Measurements from ENCODE around the gene NIPA2.

The NIPA2 gene

DNA sequence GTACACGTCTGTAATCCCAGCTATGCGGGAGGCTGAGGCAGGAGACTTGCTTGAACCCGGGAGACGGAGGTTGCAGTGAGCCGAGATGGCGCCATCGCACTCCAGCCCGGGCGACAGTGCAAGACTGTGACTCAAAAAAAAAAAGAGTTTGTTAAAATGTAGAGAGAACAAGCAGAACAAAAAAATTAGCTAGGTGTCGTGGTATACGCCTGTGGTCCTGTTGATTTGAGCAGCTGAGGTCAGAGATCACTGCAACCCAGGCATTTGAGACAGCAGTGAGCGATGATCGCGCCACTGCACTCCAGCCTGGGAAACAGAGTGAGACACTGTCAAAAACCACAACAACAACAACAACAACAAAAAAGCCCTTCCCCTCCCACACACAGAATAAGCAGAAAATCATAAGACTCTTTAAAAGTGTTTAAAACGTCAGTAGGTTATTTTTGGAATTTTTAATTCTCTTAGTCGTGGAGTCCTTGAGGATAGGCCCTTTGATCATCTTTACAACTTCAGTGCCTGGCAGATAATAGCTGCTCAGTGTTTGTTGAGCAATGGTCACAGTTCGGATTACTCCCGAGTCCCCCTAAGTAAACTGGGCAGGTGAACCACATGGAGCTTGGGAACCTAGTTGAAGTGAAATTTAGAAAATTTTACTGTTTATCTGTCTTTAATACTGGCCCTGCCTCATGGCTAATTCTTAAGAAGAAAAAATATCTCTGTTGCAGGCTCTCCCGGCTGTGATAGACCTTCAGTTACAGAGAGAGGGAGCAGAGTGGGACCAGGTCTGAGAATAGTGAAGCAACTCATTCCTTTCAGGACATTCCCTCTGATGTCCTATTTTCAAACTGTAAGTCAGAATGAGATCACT, 6.2 kb downstream of the NIPA2 start:
- DNase-seq = no peak

DNA sequence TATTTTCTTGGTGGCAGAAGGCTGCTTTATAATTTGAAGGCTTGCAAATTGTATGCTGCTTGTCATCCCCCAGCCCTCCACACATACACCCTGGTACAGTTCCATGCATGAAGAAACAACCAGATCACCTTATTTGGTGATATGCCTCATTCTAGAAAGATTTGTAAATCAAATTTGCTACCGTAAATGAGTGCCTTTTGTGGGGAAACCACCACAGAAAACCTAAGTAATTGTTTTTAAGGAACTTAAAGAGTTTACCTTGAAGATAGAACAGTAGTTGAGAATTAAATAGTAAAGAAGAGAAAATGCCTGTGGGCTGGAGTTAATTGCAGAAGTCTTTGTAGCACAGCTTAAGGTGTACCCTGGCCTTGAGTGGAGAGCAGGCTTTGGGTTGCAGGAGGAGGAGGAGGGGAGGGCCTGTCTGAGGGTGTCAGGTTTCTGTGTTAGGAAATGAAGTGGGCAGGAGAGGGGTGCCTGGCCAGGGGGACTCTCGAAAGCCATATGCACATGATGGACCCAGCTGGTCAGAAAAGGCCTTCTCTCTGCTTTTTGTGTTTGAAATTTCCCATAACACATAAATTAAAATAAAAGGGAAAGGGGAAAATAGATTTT, 6.9 kb downstream of the NIPA2 start:
- no peak for DNase-seq

GRCh38 chr15:22846073-22846472, 7.6 kb downstream of the NIPA2 start:
- no peak for DNase-seq

DNA sequence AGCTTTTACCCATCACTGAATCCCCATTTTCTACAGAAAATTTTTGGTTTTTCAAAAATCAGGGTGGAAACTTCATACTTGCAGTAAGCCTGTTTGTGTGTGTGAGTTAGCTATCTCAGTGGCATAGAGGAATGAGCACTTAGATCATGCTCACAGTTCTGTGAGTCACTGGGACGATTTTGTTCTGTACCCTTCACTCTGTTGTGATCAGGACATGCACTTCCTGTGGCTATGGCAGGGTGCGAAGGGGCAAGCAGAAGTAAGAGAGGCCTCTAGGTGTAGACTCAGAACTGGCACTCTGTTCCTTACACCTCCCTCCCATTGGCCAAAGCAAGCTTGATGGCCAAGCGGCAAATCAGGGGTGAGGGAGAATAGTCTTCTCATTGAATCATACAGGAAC, 11.6 kb downstream of the NIPA2 start:
- DNase-seq = no peak

DNA sequence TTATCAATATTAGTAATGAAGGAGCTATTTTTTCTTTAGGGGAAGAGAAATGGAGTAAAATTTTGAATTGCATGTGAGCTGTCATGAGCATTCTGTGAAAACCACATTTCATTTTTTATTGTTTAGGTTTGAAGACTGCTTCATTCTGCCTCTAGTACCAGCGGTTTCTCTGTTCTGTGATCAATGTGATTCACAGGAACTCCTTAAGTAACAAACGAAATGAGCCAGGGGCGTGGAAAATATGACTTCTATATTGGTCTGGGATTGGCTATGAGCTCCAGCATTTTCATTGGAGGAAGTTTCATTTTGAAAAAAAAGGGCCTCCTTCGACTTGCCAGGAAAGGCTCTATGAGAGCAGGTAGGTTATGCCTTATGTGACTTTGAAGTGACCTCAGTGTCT, 13.0 kb downstream of the NIPA2 start:
- DNase-seq = no peak

GRCh38 chr15:22855791-22856190, 17.3 kb downstream of the NIPA2 start:
- no peak for DNase-seq

GRCh38 chr15:22856659-22857058, 18.2 kb downstream of the NIPA2 start:
- DNase-seq = no peak

- no peak for DNase-seq
Observed at GRCh38 chr15:22861161-22861560, 22.7 kb downstream of the NIPA2 start.

GRCh38 chr15:22863356-22863755, 24.9 kb downstream of the NIPA2 start:
- DNase-seq = no peak

GRCh38 chr15:22866079-22866478, 27.6 kb downstream of the NIPA2 start:
- no peak for DNase-seq

- no peak for DNase-seq
Observed at GRCh38 chr15:22867886-22868285, 29.4 kb downstream of the NIPA2 start.

DNA sequence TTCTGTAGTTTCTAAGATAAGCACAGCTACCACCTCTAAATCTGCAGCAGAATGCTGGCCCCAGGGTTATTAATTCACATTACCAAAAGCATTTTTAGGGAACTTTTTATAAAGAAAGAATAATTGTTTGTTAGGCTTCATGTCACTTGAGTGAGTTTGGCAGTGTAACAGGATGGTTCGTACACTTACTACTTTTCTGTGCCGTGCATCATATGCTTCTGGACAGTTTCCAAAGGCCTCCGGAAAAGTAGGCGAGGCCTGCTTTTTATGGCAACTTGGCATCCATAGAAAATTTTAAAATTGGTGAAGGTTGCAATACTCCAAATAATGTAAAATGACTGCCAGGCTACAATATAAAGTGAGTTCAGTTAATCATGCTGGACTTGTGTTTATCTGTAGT, 30.0 kb downstream of the NIPA2 start:
- DNase-seq = no peak

DNA sequence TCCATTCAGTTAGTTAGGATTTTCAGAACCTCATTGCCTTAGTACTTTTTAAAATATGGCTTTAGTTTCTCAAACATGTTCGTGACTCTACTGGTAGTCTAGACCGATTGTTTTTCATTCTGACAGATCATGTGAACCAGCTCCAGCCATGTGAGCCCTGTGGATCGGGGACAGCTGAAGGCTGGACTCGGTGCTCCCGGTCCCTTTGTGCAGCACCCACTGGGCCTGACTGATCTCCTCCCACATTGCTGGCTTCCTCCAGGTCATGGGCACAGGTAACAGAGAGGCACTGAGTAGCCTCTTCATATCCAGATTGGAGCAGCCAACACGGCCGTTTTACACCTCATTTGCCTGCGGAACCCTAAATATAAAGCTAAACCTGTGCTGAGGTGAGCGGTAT, 30.5 kb downstream of the NIPA2 start:
- DNase-seq = no peak

DNA sequence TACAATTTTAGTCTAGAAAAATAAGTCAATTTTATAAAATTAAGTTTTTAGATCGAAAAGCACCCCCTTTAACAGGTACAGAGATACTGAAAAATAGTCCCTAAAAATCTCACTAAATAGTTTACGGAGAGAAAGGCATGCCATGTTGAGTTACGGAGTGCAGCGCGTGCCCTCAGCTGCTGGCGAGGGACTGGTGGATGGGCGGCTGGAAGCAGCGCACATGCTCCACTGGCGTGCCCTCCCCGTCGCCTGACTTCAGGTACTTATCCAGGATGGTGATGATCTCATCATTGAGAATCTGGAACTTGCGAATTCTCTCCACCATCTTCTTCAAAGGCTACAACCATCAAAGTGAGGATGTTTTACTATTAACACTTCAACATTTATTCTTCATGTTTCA, 31.4 kb downstream of the NIPA2 start:
- no peak for DNase-seq

DNA sequence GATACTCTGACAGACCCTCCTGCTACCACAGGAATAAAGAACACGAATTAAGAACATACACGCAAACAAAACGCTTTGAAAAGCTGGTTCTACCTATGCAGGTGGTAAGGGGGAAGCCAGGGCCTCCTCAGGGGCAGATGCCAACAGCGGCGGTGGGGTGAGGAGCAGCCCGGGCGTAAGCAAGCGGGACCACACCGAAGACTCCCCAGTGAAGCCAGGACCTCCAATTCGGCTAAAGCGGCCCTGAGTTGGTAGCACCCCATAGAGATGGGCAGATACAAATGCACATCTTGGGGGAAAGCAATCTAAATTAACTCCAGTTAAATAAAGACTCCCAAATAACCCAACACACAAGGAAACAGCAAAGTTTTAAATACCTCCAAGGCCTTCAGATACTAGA, 32.4 kb downstream of the NIPA2 start:
- no peak for DNase-seq

DNA sequence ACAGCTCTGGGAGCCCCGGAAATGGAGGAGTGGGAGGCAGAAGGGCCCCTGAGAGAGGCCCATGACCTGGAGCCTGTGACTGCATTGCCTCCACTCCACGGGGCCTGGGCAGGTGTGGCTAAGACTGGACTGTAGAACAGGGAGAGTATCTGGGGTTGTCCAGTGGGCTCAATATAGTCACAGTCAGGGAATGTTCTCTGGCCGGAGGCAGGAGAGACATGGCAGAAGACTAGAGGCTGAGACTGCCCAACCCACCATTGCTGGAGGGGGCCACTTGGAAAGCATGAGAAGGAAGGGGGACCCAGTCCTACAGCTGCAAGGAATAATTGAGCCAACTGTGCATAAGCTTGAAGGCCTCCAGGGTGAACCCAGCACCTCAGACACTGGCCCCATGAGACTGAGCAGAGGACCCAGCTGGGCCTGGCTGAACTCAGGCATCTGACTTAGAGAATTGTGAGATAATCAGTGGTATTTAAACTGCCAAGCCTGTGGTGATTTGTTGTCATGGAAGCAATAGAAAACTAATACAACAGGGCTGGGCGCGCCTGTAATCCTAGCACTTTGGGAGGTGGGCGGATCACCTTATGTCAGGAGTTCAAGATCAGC, 33.1 kb downstream of the NIPA2 start:
- DNase-seq = no peak

DNA sequence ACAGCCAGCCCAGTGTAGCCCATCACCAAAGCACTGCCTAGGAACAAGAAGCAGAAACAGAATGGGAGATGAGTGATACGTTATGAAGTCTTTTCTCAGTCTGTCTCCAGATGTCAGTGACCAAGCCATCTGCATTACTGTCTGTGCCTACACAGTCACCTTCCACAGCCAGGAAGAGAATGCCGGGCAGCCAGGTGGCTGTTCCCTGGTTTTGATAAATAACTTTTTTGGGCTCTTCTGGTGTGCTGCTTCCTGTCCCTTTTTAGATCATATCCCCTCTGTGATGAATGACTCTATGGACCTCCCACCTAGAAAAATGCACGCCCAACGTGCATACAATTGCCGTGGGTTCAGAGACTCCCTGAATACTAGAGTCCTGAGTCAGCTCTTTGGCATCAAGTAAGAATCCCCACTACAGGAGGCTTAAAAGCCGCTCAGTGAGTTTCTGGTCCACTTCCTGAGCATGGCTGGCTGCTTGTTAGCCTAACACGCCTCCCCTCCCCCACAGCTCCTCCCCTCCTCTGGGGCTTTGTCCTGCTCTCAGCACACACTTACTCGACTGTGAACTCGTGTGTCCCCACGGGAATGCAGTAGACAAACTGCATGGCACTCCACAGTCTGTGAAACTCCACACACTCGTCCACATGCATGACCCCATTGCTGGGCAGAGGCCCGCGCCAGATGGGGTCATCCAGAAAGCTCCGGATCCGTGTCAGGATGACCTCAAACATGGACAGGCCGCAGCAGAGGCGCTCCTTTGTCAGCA, 34.7 kb downstream of the NIPA2 start:
- DNase-seq = no peak

DNA sequence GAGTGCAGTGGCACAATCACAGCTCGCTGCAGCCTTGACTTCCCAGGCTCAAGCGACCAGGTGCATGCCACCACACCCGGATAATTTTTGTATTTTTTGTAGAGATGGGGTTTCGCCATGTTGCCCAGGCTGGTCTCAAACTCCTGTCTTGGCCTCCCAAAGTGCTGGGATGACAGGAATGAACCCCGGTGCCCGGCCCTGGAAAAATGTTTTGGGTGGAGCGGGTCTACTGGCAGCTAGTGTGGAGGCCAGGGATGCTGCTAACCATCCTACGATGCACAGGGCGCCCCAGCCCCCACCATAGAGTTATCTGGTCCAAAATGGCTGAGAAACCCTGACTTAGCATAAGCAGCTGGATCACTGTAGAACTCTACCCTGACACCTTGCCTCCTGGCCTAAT, 35.4 kb downstream of the NIPA2 start:
- no peak for DNase-seq

- DNase-seq = no peak
Observed at GRCh38 chr15:22874256-22874655, 35.8 kb downstream of the NIPA2 start.

DNA sequence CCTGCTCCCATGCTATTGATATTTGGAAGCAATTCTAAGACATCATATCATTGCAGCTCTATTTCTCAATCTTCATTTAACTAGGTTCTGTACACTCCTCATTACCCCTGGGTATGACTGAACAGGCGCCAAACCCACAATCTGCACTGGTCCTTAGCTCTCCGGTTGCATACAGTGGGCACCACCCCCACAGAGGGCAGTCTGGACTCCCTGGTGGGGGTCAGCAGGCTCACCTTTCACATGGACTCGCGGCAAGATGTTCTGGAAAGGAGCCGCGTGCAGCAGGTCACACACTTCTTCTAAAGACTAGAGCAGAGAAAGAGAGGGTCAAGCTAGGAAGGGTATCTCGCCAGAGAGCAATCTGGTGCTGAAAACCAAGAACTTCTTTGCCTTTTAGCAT, 36.5 kb downstream of the NIPA2 start:
- DNase-seq = no peak

DNA sequence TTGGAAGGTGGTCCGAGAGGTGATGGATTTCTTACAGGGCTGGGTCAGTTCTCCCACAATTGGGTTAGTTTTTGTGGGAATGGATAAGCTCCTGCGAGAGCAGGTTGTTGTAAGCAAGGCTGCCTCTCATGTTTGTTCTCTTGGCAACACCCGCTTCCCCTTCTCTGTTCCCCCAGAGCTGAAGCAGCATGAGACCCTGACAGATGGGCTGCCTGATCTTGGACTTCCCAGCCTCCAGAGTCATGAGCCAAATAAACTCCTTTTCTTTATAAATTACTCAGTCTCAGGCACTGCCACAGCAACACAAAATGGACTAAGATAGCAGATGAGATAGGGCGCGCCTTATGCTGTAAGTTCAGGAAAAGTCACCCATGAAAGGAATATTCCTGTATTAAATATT, 38.7 kb downstream of the NIPA2 start:
- no peak for DNase-seq

GRCh38 chr15:22877607-22878006, 39.1 kb downstream of the NIPA2 start:
- no peak for DNase-seq

- DNase-seq = no peak
Observed at GRCh38 chr15:22878103-22878502, 39.6 kb downstream of the NIPA2 start.
